ENCODE measurements around the gene PIK3R4.

PIK3R4 gene

GRCh38 chr3:130659911-130660310, 86.7 kb downstream of the PIK3R4 start:
- TF ChIP-seq CTCF (IDR thresholded peaks at IDR 0.05; ENCODE audit: low read depth, low read length, missing control alignments), result no peak
- DNase-seq, result no peak
- in situ Hi-C loops (cut with HindIII; ENCODE audit: low pct_ligation_motif_present, low sequenced_read_pairs), result no loop called here
- Histone ChIP-seq H3K27me3 (replicated peaks) (no peaks in the 10 kb centered on the region), H3K4me3 (ENCODE audit: low read depth, low read length) (no peak overlapping the region), H3K36me3 (replicated peaks) (no peaks in the 10 kb centered on the region), H3K27ac (no peak overlapping the region)

DNA sequence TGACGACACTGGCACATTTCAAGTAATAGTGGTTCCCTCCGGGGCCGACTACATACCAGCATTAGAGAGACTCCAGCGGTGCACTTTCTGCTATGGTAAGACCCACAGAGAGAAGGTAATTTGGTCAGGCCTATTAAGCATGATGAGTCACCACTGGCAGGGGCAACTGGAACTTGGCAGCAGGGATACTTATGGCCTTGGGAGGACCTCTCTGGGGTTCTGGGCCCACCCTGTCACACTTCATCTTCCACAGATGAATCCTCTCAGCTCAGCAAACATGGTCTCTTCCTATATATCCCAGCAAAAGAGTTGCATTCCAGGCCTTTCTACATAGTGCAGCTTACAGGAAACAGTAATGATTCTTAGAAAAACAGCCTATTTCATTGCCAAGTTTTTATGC, 88.0 kb downstream of the PIK3R4 start:
- DNase-seq, result no peak
- no peak for TF ChIP-seq CTCF (IDR thresholded peaks at IDR 0.05; ENCODE audit: low read depth, low read length, missing control alignments)
- H3K4me3 ChIP-seq (ENCODE audit: low read depth, low read length), result no peak overlapping the region

DNA sequence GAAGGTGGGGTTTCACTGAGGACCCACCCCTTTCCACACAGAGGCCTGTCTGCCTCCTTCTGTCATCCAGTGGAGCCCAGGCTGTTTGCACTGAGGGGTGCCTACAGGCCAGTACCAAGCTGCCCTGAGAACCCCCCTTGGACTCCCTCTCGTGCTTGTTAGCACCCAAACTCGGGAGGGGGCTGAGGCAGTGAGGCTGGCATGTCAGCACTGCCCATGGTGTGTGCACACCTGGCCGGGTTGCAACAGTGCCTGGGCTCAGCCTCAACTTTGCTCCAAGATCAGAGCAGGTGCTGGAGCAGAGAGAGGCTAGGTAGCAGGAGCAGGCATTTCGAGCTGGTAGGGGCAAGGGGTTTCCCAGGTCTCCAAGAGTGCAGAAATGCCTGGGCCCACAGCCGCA, 90.0 kb downstream of the PIK3R4 start:
- in situ Hi-C loops (cut with HindIII; ENCODE audit: low pct_ligation_motif_present, low sequenced_read_pairs), result no loop called here

More for the DNA sequence above, 88.0 kb downstream of the PIK3R4 start:
- Histone ChIP-seq H3K36me3 (replicated peaks) (no peaks in the 10 kb centered on the region), H3K27ac (no peak overlapping the region), H3K27me3 (replicated peaks) (no peaks in the 10 kb centered on the region)
- in situ Hi-C loops (cut with HindIII; ENCODE audit: low pct_ligation_motif_present, low sequenced_read_pairs), result no loop called here

GRCh38 chr3:130654921-130655320, 91.7 kb downstream of the PIK3R4 start:
- in situ Hi-C loops (cut with HindIII; ENCODE audit: low pct_ligation_motif_present, low sequenced_read_pairs), result no loop called here
- H3K27ac ChIP-seq, result no peak overlapping the region
- no peak for TF ChIP-seq CTCF (IDR thresholded peaks at IDR 0.05; ENCODE audit: low read depth, low read length, missing control alignments)
- H3K36me3 ChIP-seq (replicated peaks), result no peaks in the 10 kb centered on the region
- no peaks in the 10 kb centered on the region for H3K27me3 ChIP-seq (replicated peaks)
- H3K4me3 ChIP-seq (ENCODE audit: low read depth, low read length), result no peak overlapping the region
- DNase-seq, result no peak

More for the DNA sequence above, 90.0 kb downstream of the PIK3R4 start:
- TF ChIP-seq CTCF (IDR thresholded peaks at IDR 0.05; ENCODE audit: low read depth, low read length, missing control alignments), result no peak
- Histone ChIP-seq H3K36me3 (replicated peaks) (no peaks in the 10 kb centered on the region), H3K4me3 (ENCODE audit: low read depth, low read length) (no peak overlapping the region), H3K27me3 (replicated peaks) (no peaks in the 10 kb centered on the region), H3K27ac (no peak overlapping the region)
- DNase-seq, result no peak

- Histone ChIP-seq H3K4me3 (ENCODE audit: low read depth, low read length) (no peak overlapping the region), H3K27me3 (replicated peaks) (no peaks in the 10 kb centered on the region), H3K36me3 (replicated peaks) (no peaks in the 10 kb centered on the region), H3K27ac (no peak overlapping the region)
- in situ Hi-C loops (cut with HindIII; ENCODE audit: low pct_ligation_motif_present, low sequenced_read_pairs), result no loop called here
- DNase-seq, result no peak
- TF ChIP-seq CTCF (IDR thresholded peaks at IDR 0.05; ENCODE audit: low read depth, low read length, missing control alignments), result no peak
Measured at GRCh38 chr3:130654091-130654490, 92.5 kb downstream of the PIK3R4 start.

GRCh38 chr3:130649061-130649654, 97.5 kb downstream of the PIK3R4 start:
- TF ChIP-seq CTCF (IDR thresholded peaks at IDR 0.05; ENCODE audit: low read depth, low read length, missing control alignments), result no peak
- no peaks in the 10 kb centered on the region for H3K36me3 ChIP-seq (replicated peaks)
- in situ Hi-C loops (cut with HindIII; ENCODE audit: low pct_ligation_motif_present, low sequenced_read_pairs), result no loop called here
- no peaks in the 10 kb centered on the region for H3K27me3 ChIP-seq (replicated peaks)
- DNase-seq, result no peak
- no peak overlapping the region for H3K4me3 ChIP-seq (ENCODE audit: low read depth, low read length)
- no peak overlapping the region for H3K27ac ChIP-seq
